ENCODE results near the gene CAMK2G.

The CAMK2G gene

GRCh38 chr10:73878365-73878764 is 4.0 kb upstream of the CAMK2G start:
- no peak for DNase-seq

- no peak for DNase-seq
Measured at GRCh38 chr10:73877533-73878160, 3.3 kb upstream of the CAMK2G start.

- no peak for DNase-seq
Measured at GRCh38 chr10:73876971-73877370, 2.6 kb upstream of the CAMK2G start.

- no peak for DNase-seq
Measured at GRCh38 chr10:73876566-73876965, 2.2 kb upstream of the CAMK2G start.

GRCh38 chr10:73876157-73876556 is 1.8 kb upstream of the CAMK2G start:
- no peak for DNase-seq

- no peak for DNase-seq
Measured at GRCh38 chr10:73875139-73875475, 752 bp upstream of the CAMK2G start.

- no peak for DNase-seq
Measured at GRCh38 chr10:73873838-73874215, 528 bp downstream of the CAMK2G start.

- DNase-seq = no peak
Measured at GRCh38 chr10:73873142-73873837, 1.1 kb downstream of the CAMK2G start.

- no peak for DNase-seq
Measured at GRCh38 chr10:73872190-73872710, 2.1 kb downstream of the CAMK2G start.

GRCh38 chr10:73871295-73872189 is 2.8 kb downstream of the CAMK2G start:
- no peak for DNase-seq

- DNase-seq = no peak
Measured at GRCh38 chr10:73868655-73869195, 5.6 kb downstream of the CAMK2G start.

GRCh38 chr10:73867871-73868631 is 6.3 kb downstream of the CAMK2G start:
- no peak for DNase-seq

GRCh38 chr10:73867126-73867807 is 7.1 kb downstream of the CAMK2G start:
- DNase-seq = no peak

- DNase-seq = no peak
Measured at GRCh38 chr10:73866621-73867020, 7.7 kb downstream of the CAMK2G start.

GRCh38 chr10:73865459-73866442 is 8.6 kb downstream of the CAMK2G start:
- DNase-seq = peak in 1 of 2 donors; percentile 33

- no peak for DNase-seq
Measured at GRCh38 chr10:73865107-73865458, 9.3 kb downstream of the CAMK2G start.

- no peak for DNase-seq
Measured at GRCh38 chr10:73864229-73864628, 10.1 kb downstream of the CAMK2G start.

GRCh38 chr10:73863039-73863817 is 11.1 kb downstream of the CAMK2G start:
- DNase-seq = peak in 1 of 2 donors; percentile 17

- DNase-seq = no peak
Measured at GRCh38 chr10:73862011-73862410, 12.3 kb downstream of the CAMK2G start.

All from hippocampal formation (tissue), 2 donors.